Stimulated activated CD4-positive, alpha-beta T cell treated with anti-CD3 and anti-CD28 coated beads, Interleukin-4, amount 100 ng/mL, for 48 hours (primary cell): ENCODE results near the gene RPS23.

Source experiments
- DNase-seq, 2 donors: peaks; one replicate each; pipeline ENCODE4 v3.0.0-alpha.2; 2020; ENCODE audit warnings: low read depth in 2 of 2

Gene RPS23

GRCh38 chr5:82244854-82245635, 33.1 kb downstream of the RPS23 start:
- DNase-seq = no peak

- DNase-seq = no peak
Measured at GRCh38 chr5:82244151-82244550, 34.0 kb downstream of the RPS23 start.

- DNase-seq = no peak
Measured at GRCh38 chr5:82234885-82235284, 43.3 kb downstream of the RPS23 start.

DNA sequence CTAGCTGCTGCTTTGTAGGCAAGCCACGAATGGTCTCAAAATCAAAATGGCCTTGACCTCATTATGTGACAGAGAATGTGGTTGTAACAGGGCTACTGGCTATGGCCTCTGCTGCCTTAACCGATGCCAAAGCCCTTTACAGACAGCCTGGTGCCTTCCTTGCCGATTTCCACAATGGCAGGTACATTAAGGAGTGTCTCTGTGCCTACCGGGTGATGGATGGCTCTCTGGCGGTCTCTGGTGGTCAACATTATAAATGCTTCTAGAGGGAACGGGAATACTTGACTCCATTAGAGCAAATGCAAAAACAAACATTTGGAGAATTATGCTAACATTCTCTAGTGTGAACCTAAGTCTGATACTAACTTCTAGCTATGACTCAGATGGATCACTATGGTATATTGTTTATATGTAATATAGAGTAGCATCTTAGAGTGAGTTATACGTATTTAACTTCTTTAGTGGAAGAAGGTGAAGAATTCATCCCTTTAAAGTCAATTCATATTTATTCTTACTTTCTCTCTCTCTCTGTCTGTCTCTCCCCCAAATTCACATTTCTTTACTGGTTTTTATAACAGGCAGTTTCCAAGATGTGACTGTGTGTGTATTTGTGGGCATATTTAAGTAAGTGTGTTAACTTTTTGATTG, 52.5 kb downstream of the RPS23 start:
- DNase-seq = peak; percentile 42 to 53
